Measurements from ENCODE around the gene PDK4.

- no peak for TF ChIP-seq CTCF (IDR thresholded peaks at IDR 0.05)
- TF ChIP-seq POLR2A (IDR thresholded peaks at IDR 0.05) = no peak
Observed at GRCh38 chr7:95599069-95599468, 2.8 kb upstream of the PDK4 start.
